ENCODE results near the gene CLRN3. TPM values are rescaled to one million over a fixed set of nuclear protein-coding genes. Genes with fewer than 3 reads are reported as not detected.

Gene CLRN3
- total RNA-seq, 1 donor from 2014 or later, result not detected

- Histone ChIP-seq H2AFZ (ENCODE audit: low read depth, low read length) (no peak overlapping the region), H3K9me3 (ENCODE audit: insufficient read depth, low read depth, low read length) (no peaks in the 10 kb centered on the region), H3K9ac (ENCODE audit: low read length) (no peak overlapping the region), H3K79me2 (ENCODE audit: insufficient read depth, low read length) (peaks cover 47% of the 10 kb centered on the region), H3K4me3 (ENCODE audit: insufficient read depth, low read depth, low read length) (no peak overlapping the region), H4K20me1 (ENCODE audit: insufficient read depth, low read length) (no peaks in the 10 kb centered on the region), H3K4me2 (ENCODE audit: low read length) (no peak overlapping the region), H3K4me1 (ENCODE audit: insufficient read depth, low read length) (peaks cover 14% of the 10 kb centered on the region), H3K27me3 (ENCODE audit: insufficient read depth, low read length) (no peaks in the 10 kb centered on the region), H3K27ac (ENCODE audit: low read depth, low read length) (no peak overlapping the region), H3K36me3 (ENCODE audit: insufficient read depth, low read length) (no peaks in the 10 kb centered on the region)
- Mint-ChIP-seq H3K27ac (ENCODE audit: unreplicated experiment) (no peak overlapping the region), H3K27me3 (ENCODE audit: low read depth, unreplicated experiment) (no peaks in the 10 kb centered on the region), H3K36me3 (ENCODE audit: low read depth, unreplicated experiment) (peaks cover 10% of the 10 kb centered on the region), H3K4me3 (ENCODE audit: unreplicated experiment) (no peak overlapping the region), H3K4me1 (ENCODE audit: low read depth, unreplicated experiment) (peaks cover 20% of the 10 kb centered on the region), H3K9me3 (ENCODE audit: unreplicated experiment) (no peaks in the 10 kb centered on the region)
- TF ChIP-seq, protein P1, sequence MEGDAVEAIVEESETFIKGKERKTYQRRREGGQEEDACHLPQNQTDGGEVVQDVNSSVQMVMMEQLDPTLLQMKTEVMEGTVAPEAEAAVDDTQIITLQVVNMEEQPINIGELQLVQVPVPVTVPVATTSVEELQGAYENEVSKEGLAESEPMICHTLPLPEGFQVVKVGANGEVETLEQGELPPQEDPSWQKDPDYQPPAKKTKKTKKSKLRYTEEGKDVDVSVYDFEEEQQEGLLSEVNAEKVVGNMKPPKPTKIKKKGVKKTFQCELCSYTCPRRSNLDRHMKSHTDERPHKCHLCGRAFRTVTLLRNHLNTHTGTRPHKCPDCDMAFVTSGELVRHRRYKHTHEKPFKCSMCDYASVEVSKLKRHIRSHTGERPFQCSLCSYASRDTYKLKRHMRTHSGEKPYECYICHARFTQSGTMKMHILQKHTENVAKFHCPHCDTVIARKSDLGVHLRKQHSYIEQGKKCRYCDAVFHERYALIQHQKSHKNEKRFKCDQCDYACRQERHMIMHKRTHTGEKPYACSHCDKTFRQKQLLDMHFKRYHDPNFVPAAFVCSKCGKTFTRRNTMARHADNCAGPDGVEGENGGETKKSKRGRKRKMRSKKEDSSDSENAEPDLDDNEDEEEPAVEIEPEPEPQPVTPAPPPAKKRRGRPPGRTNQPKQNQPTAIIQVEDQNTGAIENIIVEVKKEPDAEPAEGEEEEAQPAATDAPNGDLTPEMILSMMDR (IDR thresholded peaks at IDR 0.05; ENCODE audit: insufficient read depth, low read depth, low read length), result no peak
- no peak for TF ChIP-seq EZH2 (IDR thresholded peaks at IDR 0.05; ENCODE audit: insufficient read depth, low read length)
- FAIRE-seq (no peak), DNase-seq (ENCODE audit: low read depth) (no peak)
These were observed 22.6 kb upstream of the CLRN3 start for GRCh38 chr10:127915324-127915723.

- H3K27me3 ChIP-seq (ENCODE audit: insufficient read depth, low read length), result no peaks in the 10 kb centered on the region
- Mint-ChIP-seq H3K4me1 (ENCODE audit: low read depth, unreplicated experiment) (peaks cover 25% of the 10 kb centered on the region), H3K36me3 (ENCODE audit: low read depth, unreplicated experiment) (peaks cover 7% of the 10 kb centered on the region), H3K4me3 (ENCODE audit: unreplicated experiment) (no peak overlapping the region), H3K27me3 (ENCODE audit: low read depth, unreplicated experiment) (no peaks in the 10 kb centered on the region), H3K9me3 (ENCODE audit: unreplicated experiment) (no peaks in the 10 kb centered on the region), H3K27ac (ENCODE audit: unreplicated experiment) (no peak overlapping the region)
- no peak overlapping the region for H3K27ac ChIP-seq (ENCODE audit: low read depth, low read length)
- no peak overlapping the region for H2AFZ ChIP-seq (ENCODE audit: low read depth, low read length)
- H4K20me1 ChIP-seq (ENCODE audit: insufficient read depth, low read length), result no peaks in the 10 kb centered on the region
- no peak overlapping the region for H3K4me2 ChIP-seq (ENCODE audit: low read length)
- no peak overlapping the region for H3K9ac ChIP-seq (ENCODE audit: low read length)
- H3K4me1 ChIP-seq (ENCODE audit: insufficient read depth, low read length), result peaks cover 16% of the 10 kb centered on the region
- FAIRE-seq (no peak), DNase-seq (ENCODE audit: low read depth) (no peak)
- H3K36me3 ChIP-seq (ENCODE audit: insufficient read depth, low read length), result no peaks in the 10 kb centered on the region
- no peak for TF ChIP-seq EZH2 (IDR thresholded peaks at IDR 0.05; ENCODE audit: insufficient read depth, low read length)
- TF ChIP-seq, protein P1 (IDR thresholded peaks at IDR 0.05; ENCODE audit: insufficient read depth, low read depth, low read length), result no peak
- peaks cover 65% of the 10 kb centered on the region for H3K79me2 ChIP-seq (ENCODE audit: insufficient read depth, low read length)
- no peaks in the 10 kb centered on the region for H3K9me3 ChIP-seq (ENCODE audit: insufficient read depth, low read depth, low read length)
- H3K4me3 ChIP-seq (ENCODE audit: insufficient read depth, low read depth, low read length), result no peak overlapping the region
These were observed 20.6 kb upstream of the CLRN3 start for GRCh38 chr10:127913368-127913759.

GRCh38 chr10:127912607-127913367, 20.0 kb upstream of the CLRN3 start:
- peaks cover 7% of the 10 kb centered on the region for H3K36me3 Mint-ChIP-seq (ENCODE audit: low read depth, unreplicated experiment)
- H3K4me1 ChIP-seq (ENCODE audit: insufficient read depth, low read length), result peaks cover 22% of the 10 kb centered on the region
- no peak for DNase-seq (ENCODE audit: low read depth)
- no peaks in the 10 kb centered on the region for H3K36me3 ChIP-seq (ENCODE audit: insufficient read depth, low read length)
- no peak overlapping the region for H3K9ac ChIP-seq (ENCODE audit: low read length)
- no peaks in the 10 kb centered on the region for H3K9me3 ChIP-seq (ENCODE audit: insufficient read depth, low read depth, low read length)
- no peak overlapping the region for H3K4me3 ChIP-seq (ENCODE audit: insufficient read depth, low read depth, low read length)
- H3K4me3 Mint-ChIP-seq (ENCODE audit: unreplicated experiment), result no peak overlapping the region
- no peaks in the 10 kb centered on the region for H3K27me3 ChIP-seq (ENCODE audit: insufficient read depth, low read length)
- peaks cover 69% of the 10 kb centered on the region for H3K79me2 ChIP-seq (ENCODE audit: insufficient read depth, low read length)
- no peaks in the 10 kb centered on the region for H4K20me1 ChIP-seq (ENCODE audit: insufficient read depth, low read length)
- H3K27me3 Mint-ChIP-seq (ENCODE audit: low read depth, unreplicated experiment), result no peaks in the 10 kb centered on the region
- no peaks in the 10 kb centered on the region for H3K9me3 Mint-ChIP-seq (ENCODE audit: unreplicated experiment)
- no peak overlapping the region for H2AFZ ChIP-seq (ENCODE audit: low read depth, low read length)
- H3K27ac Mint-ChIP-seq (ENCODE audit: unreplicated experiment), result no peak overlapping the region
- FAIRE-seq, result no peak
- H3K4me1 Mint-ChIP-seq (ENCODE audit: low read depth, unreplicated experiment), result peaks cover 28% of the 10 kb centered on the region
- H3K27ac ChIP-seq (ENCODE audit: low read depth, low read length), result no peak overlapping the region
- no peak overlapping the region for H3K4me2 ChIP-seq (ENCODE audit: low read length)
- TF ChIP-seq, protein P1 (IDR thresholded peaks at IDR 0.05; ENCODE audit: insufficient read depth, low read depth, low read length), result no peak
- TF ChIP-seq EZH2 (IDR thresholded peaks at IDR 0.05; ENCODE audit: insufficient read depth, low read length), result no peak

Measured in astrocyte (in vitro differentiated cells and primary cell).